GM19438 (cell line): ENCODE measurements around the gene MEIS2.
"Not testable (repeated sequence)": the region's sequence is repeated elsewhere in the genome, so short reads cannot be mapped to it uniquely, and the experiment has no call there.

Experiments used
- ATAC-seq: cut with Tn5 transposase; IDR thresholded peaks from one replicate; pipeline ENCODE4 v1.9.1; 2021; ENCODE audit warnings: low read depth; ENCODE audit not compliant: unreplicated experiment

MEIS2 gene

GRCh38 chr15:37014566-37014965 lies 85.8 kb downstream of the MEIS2 start:
- ATAC-seq = no peak

DNA sequence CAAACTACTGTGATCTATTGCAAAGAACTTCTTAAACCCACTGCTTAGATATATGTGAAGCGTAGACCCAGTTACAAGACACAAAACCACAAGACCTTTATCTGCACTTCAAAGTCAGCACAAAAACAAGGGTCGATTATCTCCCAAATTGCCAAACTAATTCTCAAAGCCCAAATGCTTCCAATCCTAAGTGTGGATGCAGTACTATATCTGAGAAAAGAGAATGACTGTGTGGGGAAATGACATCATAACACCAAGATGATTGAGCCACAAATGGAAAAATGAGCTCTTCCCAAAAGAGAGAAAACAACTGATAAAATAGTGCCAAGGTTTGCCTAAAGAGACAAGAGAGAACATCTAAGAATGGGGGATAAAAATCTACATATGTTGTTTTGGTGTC lies 86.2 kb downstream of the MEIS2 start:
- ATAC-seq = no peak

- ATAC-seq = no peak
Observed at GRCh38 chr15:37010595-37010994, 89.8 kb downstream of the MEIS2 start.

DNA sequence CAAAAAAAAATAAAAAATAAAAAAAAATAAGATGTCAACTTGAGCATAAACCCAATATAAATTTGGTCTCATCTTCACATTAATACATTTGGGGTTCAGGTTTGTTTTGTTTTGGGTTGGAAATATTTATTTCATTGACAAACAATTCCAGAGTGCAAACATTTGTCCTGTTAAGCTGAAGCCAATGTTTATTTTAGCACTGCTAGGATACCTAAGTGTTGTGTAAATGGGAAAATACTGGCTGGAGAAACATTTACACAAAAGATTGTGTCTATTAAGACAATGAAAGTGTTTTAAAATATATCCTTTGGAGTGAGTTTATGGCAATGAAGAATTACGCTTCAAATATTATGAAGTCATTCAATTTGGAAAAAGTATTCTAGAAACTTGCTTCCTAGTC lies 91.1 kb downstream of the MEIS2 start:
- no peak for ATAC-seq

GRCh38 chr15:37008205-37008604 lies 92.1 kb downstream of the MEIS2 start:
- ATAC-seq = no peak

DNA sequence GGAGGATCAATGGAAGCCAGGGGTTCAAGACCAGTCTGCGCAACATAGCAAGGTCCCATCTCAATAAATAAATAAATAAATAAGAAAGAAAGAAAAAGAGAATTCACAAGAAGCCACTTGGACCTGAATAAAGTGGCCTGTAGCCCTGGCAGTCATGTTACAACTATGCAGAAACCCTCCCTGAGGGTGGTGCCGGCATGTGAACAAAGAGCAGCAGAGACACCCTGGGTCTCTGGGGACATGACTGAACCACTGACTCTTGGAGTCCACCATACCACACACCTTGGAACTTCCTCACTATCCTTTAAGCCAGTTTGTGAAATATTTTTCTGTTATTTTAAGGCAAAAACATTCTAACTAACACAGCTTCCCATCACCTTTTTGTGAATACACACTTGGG lies 93.0 kb downstream of the MEIS2 start:
- no peak for ATAC-seq

- ATAC-seq = no peak
Observed at GRCh38 chr15:37004981-37005735, 95.2 kb downstream of the MEIS2 start.

GRCh38 chr15:37004373-37004869 lies 95.9 kb downstream of the MEIS2 start:
- ATAC-seq = no peak

GRCh38 chr15:37002041-37002672 lies 98.2 kb downstream of the MEIS2 start:
- ATAC-seq = no peak

DNA sequence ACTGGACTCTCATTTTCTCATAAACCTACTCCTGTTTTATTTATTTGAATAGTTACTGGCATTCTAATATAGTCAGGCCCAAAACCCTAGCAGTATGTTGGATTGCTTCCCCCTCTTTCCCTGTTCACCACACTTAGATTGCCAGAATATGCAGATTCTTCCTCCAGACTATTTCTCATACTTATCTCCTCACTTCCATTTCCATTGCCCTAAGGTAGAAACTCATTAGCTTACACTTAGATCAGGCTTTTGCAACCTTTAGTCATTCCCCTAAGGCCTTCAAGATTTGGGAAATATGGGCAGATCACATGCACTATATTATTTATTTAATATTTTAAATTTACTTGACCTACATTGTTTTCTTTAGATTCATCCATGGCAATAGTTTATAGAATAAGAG lies 98.9 kb downstream of the MEIS2 start:
- ATAC-seq = no peak

DNA sequence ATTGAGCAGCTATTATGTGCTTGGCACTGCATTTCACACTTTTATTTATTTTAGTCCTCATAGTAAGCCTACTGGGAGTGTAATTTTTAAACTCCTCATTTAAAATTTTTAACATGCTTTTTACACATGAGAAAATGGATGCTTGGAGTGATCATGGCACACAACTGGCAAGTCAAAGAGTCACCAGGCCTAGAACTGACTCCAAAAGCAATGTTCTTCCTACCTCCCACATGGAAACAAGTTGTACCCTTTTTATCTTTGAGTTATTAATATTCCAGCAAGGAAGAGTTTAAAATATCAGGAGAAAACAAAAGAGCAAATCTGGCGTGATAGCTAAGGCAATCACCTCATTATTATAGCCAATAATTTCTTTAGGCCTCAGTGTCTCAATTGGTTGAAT lies 100.6 kb downstream of the MEIS2 start:
- ATAC-seq = no peak

- no peak for ATAC-seq
Observed at GRCh38 chr15:36996538-36997181, 103.7 kb downstream of the MEIS2 start.

DNA sequence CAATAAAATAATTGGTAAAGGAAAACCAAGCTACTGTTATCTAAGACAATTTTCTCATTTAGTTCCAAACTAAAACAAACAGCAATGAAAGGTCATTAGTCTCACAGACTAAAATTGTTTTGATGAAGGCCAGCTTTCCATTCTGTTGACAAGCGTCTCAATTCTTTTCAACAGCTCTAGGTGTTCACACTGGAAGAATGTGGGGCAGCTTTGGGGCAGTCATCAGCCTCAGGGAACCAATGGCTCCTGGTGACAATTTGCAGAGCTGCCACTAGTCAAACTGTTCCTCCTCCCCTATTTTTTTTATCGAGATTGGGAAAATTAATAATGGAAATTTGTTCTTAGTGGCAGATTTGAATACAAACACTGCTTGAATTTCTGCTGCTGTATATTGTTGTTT lies 104.2 kb downstream of the MEIS2 start:
- ATAC-seq = no peak

GRCh38 chr15:36994790-36995189 lies 105.6 kb downstream of the MEIS2 start:
- ATAC-seq = no peak

DNA sequence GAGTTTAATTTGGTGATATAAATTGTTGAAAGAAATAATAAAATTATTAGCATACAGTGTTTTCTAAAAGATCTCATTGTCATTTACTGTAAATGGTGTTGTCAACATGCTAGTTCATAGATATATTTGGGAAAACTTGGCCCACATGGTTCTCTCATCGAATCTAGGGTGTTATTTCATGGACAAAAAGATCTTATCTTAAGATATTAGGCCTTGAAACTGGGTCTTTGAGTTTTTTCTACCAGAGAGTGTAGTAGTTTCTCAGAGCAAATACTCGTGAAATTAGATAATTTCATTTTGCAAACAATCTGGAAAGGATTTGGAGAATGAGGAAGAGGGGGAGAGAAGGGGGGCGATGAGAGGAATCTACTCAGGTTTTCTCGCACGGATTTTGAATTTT lies 107.9 kb downstream of the MEIS2 start:
- no peak for ATAC-seq

- ATAC-seq = no peak
Observed at GRCh38 chr15:36988947-36989346, 111.4 kb downstream of the MEIS2 start.

DNA sequence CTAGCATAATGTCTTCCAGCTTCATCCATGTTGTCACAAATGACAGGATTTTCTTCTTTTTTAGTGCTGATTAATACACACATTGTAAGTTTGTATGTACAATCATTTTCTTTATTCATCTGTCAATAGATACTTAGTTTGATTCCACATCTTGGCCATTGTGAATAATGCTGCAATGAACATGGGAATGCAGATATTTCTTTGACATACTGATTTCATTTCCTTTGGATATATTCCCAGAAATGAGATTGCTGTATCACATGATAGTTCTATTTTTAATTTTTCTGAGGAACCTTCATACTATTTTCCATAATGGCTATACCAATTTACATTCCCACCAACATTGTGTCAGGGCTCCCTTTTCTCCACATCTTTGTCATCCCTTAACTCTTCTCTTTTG lies 117.9 kb downstream of the MEIS2 start:
- no peak for ATAC-seq

- not testable (repeated sequence) for ATAC-seq
Observed at GRCh38 chr15:36980281-36980680, 120.1 kb downstream of the MEIS2 start.

DNA sequence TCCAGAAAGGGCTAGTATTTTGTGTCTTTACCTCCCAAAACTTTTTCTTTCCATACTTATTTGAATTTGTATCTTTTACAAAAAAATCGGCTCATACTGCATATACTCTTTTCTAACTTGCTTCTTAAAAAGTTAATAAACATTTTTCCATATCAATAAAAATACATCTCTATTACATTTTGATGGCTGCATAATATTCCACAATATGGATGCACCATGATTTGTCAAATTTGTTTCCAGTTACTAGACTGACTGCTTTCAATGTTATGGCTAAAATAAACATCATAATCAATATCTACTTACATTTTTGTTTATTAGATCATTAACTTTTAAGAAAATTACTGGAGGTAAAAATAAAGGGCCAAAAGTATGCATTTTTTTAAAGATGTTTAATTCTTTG lies 121.7 kb downstream of the MEIS2 start:
- no peak for ATAC-seq

- ATAC-seq = no peak
Observed at GRCh38 chr15:36978126-36978525, 122.2 kb downstream of the MEIS2 start.

DNA sequence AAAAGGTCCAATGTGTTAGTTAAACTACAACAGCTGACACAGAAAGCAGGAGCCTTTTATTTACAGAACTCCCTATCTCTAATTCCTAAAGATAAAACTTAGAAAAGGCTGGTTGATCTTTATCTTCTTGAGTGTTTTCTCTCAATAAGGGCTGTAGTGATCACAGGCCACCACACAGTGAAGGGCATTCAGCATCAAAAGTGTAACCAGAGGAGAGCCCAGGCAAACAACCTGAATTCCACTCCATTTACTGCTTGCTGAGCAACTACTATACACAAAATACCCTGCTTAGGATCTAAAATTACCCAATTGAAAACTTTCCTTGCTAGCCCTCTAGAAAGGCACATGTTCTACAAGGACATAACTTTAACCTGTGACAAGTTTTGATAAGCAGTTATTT lies 122.7 kb downstream of the MEIS2 start:
- no peak for ATAC-seq

DNA sequence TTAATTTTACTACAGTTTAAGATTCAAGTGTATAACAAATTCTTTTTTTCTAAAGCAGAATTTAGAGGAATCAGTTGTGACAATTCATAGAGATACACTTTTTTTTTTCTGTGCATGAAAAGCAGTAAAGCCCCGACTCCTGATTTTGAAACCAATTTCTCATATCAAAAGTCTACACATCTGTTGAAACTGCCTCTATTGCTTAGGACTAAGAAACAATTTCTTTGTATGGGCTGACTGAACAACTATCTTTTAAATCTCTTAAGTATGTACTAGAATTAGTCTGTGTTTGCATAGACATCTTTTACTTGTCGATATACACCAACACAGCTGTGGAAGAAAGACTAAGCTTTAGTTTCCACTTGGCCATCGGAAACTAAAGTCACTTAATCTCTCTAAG lies 127.6 kb downstream of the MEIS2 start:
- no peak for ATAC-seq
